CMK (cell line): Measurements from ENCODE around the gene NRTN.
"Not testable (repeated sequence)": the region's sequence is repeated elsewhere in the genome, so short reads cannot be mapped to it uniquely, and the experiment has no call there.

Source experiments
- DNase-seq: peaks from one replicate; pipeline ENCODE4 v3.0.0-alpha.2; 2010; ENCODE audit warnings: low read depth

Gene NRTN

GRCh38 chr19:5867201-5868136 is 62.6 kb downstream of the NRTN start:
- no peak for DNase-seq

GRCh38 chr19:5870986-5871394 is 66.1 kb downstream of the NRTN start:
- DNase-seq: no peak

- no peak for DNase-seq
Observed at GRCh38 chr19:5873617-5874199, 68.8 kb downstream of the NRTN start.

GRCh38 chr19:5874496-5874895 is 69.6 kb downstream of the NRTN start:
- not testable (repeated sequence) for DNase-seq

GRCh38 chr19:5877427-5877826 is 72.6 kb downstream of the NRTN start:
- DNase-seq: no peak

GRCh38 chr19:5877882-5878281 is 73.0 kb downstream of the NRTN start:
- no peak for DNase-seq
